Transverse colon (tissue), 3 donors: ENCODE measurements around the gene SNPH.

Experiments
- POLR2A ChIP-seq: fragments of 450-650 bp; IDR thresholded peaks from one replicate; pipeline ENCODE4 v1.6.1; 2016; ENCODE audit warnings: antibody characterized with exemption, mild to moderate bottlenecking, moderate library complexity
- TF ChIP-seq, protein P1 (sequence below), 5 experiments: fragments of 200-600 bp in 3 of 5; fragments of 450-650 bp in 2 of 5; sonication (generic) in 3 of 5; IDR thresholded peaks; 1 replicate in 2 of 5; 2 replicates in 3 of 5; pipeline ENCODE4 v1.5.1; 2016 to 2017; ENCODE audit warnings: antibody characterized with exemption in 5 of 5, inconsistent platforms in 3 of 5, mild to moderate bottlenecking in 2 of 5, moderate library complexity in 1 of 5

GRCh38 chr20:1247689-1248088 is 18.4 kb upstream of the SNPH start:
- TF ChIP-seq, protein P1, sequence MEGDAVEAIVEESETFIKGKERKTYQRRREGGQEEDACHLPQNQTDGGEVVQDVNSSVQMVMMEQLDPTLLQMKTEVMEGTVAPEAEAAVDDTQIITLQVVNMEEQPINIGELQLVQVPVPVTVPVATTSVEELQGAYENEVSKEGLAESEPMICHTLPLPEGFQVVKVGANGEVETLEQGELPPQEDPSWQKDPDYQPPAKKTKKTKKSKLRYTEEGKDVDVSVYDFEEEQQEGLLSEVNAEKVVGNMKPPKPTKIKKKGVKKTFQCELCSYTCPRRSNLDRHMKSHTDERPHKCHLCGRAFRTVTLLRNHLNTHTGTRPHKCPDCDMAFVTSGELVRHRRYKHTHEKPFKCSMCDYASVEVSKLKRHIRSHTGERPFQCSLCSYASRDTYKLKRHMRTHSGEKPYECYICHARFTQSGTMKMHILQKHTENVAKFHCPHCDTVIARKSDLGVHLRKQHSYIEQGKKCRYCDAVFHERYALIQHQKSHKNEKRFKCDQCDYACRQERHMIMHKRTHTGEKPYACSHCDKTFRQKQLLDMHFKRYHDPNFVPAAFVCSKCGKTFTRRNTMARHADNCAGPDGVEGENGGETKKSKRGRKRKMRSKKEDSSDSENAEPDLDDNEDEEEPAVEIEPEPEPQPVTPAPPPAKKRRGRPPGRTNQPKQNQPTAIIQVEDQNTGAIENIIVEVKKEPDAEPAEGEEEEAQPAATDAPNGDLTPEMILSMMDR (IDR thresholded peaks at IDR 0.05) = no peak
- TF ChIP-seq POLR2A = no peak
